ENCODE measurements around the gene CD28.

The CD28 gene

GRCh38 chr2:203710952-203711351 lies 4.5 kb downstream of the CD28 start:
- Histone ChIP-seq H3K27ac (replicated peaks) (no peak overlapping the region), H3K4me3 (replicated peaks; ENCODE audit: insufficient read depth, low read length) (no peak overlapping the region)
- TF ChIP-seq POLR2AphosphoS5 (IDR thresholded peaks at IDR 0.05; ENCODE audit: low read depth) (no peak), REST (IDR thresholded peaks at IDR 0.05; ENCODE audit: insufficient replicate concordance, low read depth) (no peak), GABPA (IDR thresholded peaks at IDR 0.05; ENCODE audit: low read depth) (no peak), SPI1 (IDR thresholded peaks at IDR 0.05; ENCODE audit: borderline replicate concordance, low read depth) (no peak)
- TF ChIP-seq, protein P1, sequence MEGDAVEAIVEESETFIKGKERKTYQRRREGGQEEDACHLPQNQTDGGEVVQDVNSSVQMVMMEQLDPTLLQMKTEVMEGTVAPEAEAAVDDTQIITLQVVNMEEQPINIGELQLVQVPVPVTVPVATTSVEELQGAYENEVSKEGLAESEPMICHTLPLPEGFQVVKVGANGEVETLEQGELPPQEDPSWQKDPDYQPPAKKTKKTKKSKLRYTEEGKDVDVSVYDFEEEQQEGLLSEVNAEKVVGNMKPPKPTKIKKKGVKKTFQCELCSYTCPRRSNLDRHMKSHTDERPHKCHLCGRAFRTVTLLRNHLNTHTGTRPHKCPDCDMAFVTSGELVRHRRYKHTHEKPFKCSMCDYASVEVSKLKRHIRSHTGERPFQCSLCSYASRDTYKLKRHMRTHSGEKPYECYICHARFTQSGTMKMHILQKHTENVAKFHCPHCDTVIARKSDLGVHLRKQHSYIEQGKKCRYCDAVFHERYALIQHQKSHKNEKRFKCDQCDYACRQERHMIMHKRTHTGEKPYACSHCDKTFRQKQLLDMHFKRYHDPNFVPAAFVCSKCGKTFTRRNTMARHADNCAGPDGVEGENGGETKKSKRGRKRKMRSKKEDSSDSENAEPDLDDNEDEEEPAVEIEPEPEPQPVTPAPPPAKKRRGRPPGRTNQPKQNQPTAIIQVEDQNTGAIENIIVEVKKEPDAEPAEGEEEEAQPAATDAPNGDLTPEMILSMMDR (IDR thresholded peaks at IDR 0.05; ENCODE audit: insufficient read depth, low read length): no peak

GRCh38 chr2:203711399-203711798 lies 5.0 kb downstream of the CD28 start:
- H3K4me3 ChIP-seq (replicated peaks; ENCODE audit: insufficient read depth, low read length): no peak overlapping the region
- no peaks in the 10 kb centered on the region for H3K27me3 ChIP-seq (ENCODE audit: insufficient read depth, poor library complexity, severe bottlenecking)
- TF ChIP-seq SPI1 (IDR thresholded peaks at IDR 0.05; ENCODE audit: borderline replicate concordance, low read depth): no peak
- no peak for TF ChIP-seq POLR2AphosphoS5 (IDR thresholded peaks at IDR 0.05; ENCODE audit: low read depth)
- TF ChIP-seq REST (IDR thresholded peaks at IDR 0.05; ENCODE audit: insufficient replicate concordance, low read depth): no peak
- no peak for TF ChIP-seq GABPA (IDR thresholded peaks at IDR 0.05; ENCODE audit: low read depth)
- TF ChIP-seq, protein P1 (IDR thresholded peaks at IDR 0.05; ENCODE audit: insufficient read depth, low read length): no peak
- H3K27ac ChIP-seq (replicated peaks): no peak overlapping the region
- no peak for DNase-seq (ENCODE audit: low read depth in 1 of 2, low spot score in 1 of 2)

More at GRCh38 chr2:203710952-203711351, 4.5 kb downstream of the CD28 start:
- H3K27me3 ChIP-seq (ENCODE audit: insufficient read depth, poor library complexity, severe bottlenecking): peaks cover 2% of the 10 kb centered on the region
- DNase-seq (ENCODE audit: low read depth in 1 of 2, low spot score in 1 of 2): no peak

DNA sequence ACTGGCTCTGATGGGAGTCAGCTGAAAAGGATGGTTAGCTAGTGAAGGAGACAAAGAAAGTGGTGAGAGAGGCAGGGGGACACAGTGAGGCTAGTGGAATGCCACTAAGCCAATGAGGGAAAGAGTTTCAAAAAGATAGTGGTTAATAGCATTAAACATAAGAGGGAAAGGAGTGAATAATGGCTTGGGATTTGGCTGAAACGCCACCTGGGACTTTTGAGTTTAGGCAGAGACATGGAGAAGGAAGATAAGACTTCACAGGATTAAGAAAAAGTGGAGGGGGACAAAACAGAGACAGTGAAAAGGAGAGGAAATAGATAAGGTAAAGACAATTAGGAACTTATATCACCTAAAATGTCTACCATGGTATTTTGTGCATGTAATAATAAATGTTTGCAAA lies 6.9 kb downstream of the CD28 start:
- no peak overlapping the region for H3K27ac ChIP-seq (replicated peaks)
- H3K27me3 ChIP-seq (ENCODE audit: insufficient read depth, poor library complexity, severe bottlenecking): no peaks in the 10 kb centered on the region
- TF ChIP-seq REST (IDR thresholded peaks at IDR 0.05; ENCODE audit: insufficient replicate concordance, low read depth): no peak
- no peak for TF ChIP-seq SPI1 (IDR thresholded peaks at IDR 0.05; ENCODE audit: borderline replicate concordance, low read depth)
- TF ChIP-seq POLR2AphosphoS5 (IDR thresholded peaks at IDR 0.05; ENCODE audit: low read depth): no peak
- TF ChIP-seq, protein P1 (IDR thresholded peaks at IDR 0.05; ENCODE audit: insufficient read depth, low read length): no peak
- no peak for TF ChIP-seq GABPA (IDR thresholded peaks at IDR 0.05; ENCODE audit: low read depth)
- no peak overlapping the region for H3K4me3 ChIP-seq (replicated peaks; ENCODE audit: insufficient read depth, low read length)
- no peak for DNase-seq (ENCODE audit: low read depth in 1 of 2, low spot score in 1 of 2)
